ENCODE results near the gene STARD7. TPM values are rescaled to one million over a fixed set of nuclear protein-coding genes. Genes with fewer than 3 reads are reported as not detected.

The STARD7 gene
- total RNA-seq, 4 donors from 2014 or later: 77.3 to 111 (median 85.0) TPM

GRCh38 chr2:96148410-96149217 is 60.0 kb downstream of the STARD7 start:
- no peak overlapping the region for H3K4me3 ChIP-seq
- H3K27ac ChIP-seq: peak overlapping the region in 1 of 4 donors; percentile 83
- DNase-seq (ENCODE audit: low spot score in 2 of 2): peak in 1 of 2 donors; percentile 44
- peaks cover 0 to 32% (median 15%) of the 10 kb centered on the region in 4 donors for H3K4me1 ChIP-seq
- peaks cover 0 to 10% of the 10 kb centered on the region in 2 donors for H3K27me3 ChIP-seq
- H3K36me3 ChIP-seq: no peaks in the 10 kb centered on the region
- H3K9me3 ChIP-seq: no peaks in the 10 kb centered on the region
- TF ChIP-seq EP300 (IDR thresholded peaks at IDR 0.05) (no peak), CTCF (IDR thresholded peaks at IDR 0.05) (no peak), POLR2A (IDR thresholded peaks at IDR 0.05) (no peak)
- 45 to 47% methylated on average over 15 to 27 of the region's 29 CpGs for WGBS, 2 donors

- Histone ChIP-seq H3K27me3 (peaks cover 0 to 13% of the 10 kb centered on the region in 2 donors), H3K36me3 (no peaks in the 10 kb centered on the region), H3K4me3 (no peak overlapping the region), H3K4me1 (peaks cover 0 to 32% (median 15%) of the 10 kb centered on the region in 4 donors), H3K9me3 (no peaks in the 10 kb centered on the region), H3K27ac (peak overlapping the region in 1 of 4 donors; percentile 83)
- no peak for DNase-seq (ENCODE audit: low spot score in 2 of 2)
- TF ChIP-seq EP300 (IDR thresholded peaks at IDR 0.05) (no peak), POLR2A (IDR thresholded peaks at IDR 0.05) (no peak), CTCF (IDR thresholded peaks at IDR 0.05) (no peak)
- 65 to 74% methylated on average over 9 of the region's 9 CpGs for WGBS, 2 donors
These were observed 60.9 kb downstream of the STARD7 start for GRCh38 chr2:96147593-96148201.

DNA sequence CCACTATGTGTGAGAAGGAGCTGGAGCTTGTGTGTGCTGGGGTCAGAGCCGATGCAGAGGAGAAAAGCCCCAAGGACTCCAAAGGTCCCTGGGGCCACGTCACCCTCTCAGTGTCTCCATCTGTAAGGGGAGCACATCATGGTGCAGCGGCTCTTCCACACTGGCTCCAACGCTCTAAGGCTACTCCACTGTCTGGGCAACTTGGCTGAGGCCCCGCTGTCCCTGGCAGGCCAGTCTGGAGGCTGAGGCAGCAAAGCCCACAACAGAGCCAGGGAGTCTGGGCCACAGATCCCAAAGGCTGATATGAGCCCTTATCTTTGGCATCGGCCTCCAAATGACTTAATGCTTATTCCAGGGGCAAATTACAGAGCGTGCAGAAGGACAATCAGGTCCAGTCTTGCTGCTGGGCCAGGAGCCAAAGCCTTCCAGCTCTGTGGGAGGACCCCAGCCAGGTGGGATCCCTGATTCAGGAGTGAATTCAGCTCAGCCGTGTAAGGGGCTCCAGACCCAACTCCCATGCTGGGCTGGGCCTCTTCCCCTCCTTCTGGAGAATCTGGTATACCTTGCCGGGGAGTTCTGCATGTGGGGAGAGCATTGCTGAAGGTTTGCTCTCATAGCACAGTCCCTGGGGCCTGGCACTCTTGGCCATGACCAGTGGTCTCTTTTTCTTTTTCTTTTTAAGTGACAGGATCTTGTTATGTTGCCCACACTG is 61.6 kb downstream of the STARD7 start:
- no peak for DNase-seq (ENCODE audit: low spot score in 2 of 2)
- 79 to 84% methylated on average over 8 to 9 of the region's 9 CpGs for WGBS, 2 donors
- TF ChIP-seq POLR2A (IDR thresholded peaks at IDR 0.05) (no peak), CTCF (IDR thresholded peaks at IDR 0.05) (no peak), EP300 (IDR thresholded peaks at IDR 0.05) (no peak)
- Histone ChIP-seq H3K27me3 (peaks cover 0 to 13% of the 10 kb centered on the region in 2 donors), H3K4me1 (peaks cover 0 to 32% (median 15%) of the 10 kb centered on the region in 4 donors), H3K27ac (peak overlapping the region in 1 of 4 donors; percentile 83), H3K9me3 (no peaks in the 10 kb centered on the region), H3K4me3 (no peak overlapping the region), H3K36me3 (no peaks in the 10 kb centered on the region)

DNA sequence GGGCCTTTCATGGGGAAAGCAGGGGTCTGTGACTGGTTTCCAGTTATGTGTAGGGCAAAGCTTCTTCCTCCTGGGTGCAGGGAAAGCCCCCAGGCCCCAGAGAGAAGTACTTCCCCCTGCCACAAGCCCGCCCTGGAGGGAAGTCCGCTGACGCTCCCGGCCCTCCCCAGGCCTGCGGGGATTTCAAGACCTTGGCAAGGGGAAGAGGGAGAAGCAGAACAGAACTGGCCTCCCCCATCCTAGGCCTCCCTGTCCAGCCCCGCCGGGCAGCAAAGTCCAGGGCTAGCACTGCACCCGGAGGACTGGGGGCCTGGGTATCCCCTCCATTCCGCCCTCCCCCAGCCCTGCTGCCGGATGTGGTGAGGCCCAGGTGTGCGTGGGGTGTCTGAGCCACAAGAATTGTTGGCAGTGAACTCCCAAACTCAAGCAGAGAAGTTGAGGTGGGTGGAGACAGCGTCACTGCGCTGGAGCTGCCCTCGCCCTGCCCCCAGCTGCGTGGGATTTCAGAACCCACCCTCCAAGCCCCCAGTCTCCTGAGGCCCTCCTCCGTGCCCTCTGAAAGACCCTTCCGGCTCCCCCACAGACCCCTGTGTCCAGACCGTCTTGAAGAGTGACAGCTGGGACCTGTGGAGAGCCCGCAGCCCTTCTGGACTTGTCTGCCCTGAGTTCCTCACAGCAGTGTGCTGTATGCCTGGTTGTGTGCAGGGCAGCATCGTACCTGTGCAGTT is 62.3 kb downstream of the STARD7 start:
- H3K36me3 ChIP-seq: no peaks in the 10 kb centered on the region
- TF ChIP-seq CTCF (IDR thresholded peaks at IDR 0.05) (no peak), EP300 (IDR thresholded peaks at IDR 0.05) (no peak), POLR2A (IDR thresholded peaks at IDR 0.05) (no peak)
- peaks cover 0 to 32% (median 15%) of the 10 kb centered on the region in 4 donors for H3K4me1 ChIP-seq
- 71 to 72% methylated on average over 16 to 20 of the region's 20 CpGs for WGBS, 2 donors
- H3K27ac ChIP-seq: peak overlapping the region in 2 of 4 donors; percentile 56 to 83
- H3K4me3 ChIP-seq: peak overlapping the region in 2 of 4 donors; percentile 14 to 69
- H3K27me3 ChIP-seq: peaks cover 0 to 13% of the 10 kb centered on the region in 2 donors
- H3K9me3 ChIP-seq: no peaks in the 10 kb centered on the region
- no peak for DNase-seq (ENCODE audit: low spot score in 2 of 2)

Data from tibial nerve (tissue), 4 donors.